ENCODE data around the gene HSPB9. TPM values are rescaled to one million over a fixed set of nuclear protein-coding genes. Genes with fewer than 3 reads are reported as not detected.

HSPB9 gene
- total RNA-seq, 2 donors from 2014 or later, result 0.22 TPM; not detected in 1

DNA sequence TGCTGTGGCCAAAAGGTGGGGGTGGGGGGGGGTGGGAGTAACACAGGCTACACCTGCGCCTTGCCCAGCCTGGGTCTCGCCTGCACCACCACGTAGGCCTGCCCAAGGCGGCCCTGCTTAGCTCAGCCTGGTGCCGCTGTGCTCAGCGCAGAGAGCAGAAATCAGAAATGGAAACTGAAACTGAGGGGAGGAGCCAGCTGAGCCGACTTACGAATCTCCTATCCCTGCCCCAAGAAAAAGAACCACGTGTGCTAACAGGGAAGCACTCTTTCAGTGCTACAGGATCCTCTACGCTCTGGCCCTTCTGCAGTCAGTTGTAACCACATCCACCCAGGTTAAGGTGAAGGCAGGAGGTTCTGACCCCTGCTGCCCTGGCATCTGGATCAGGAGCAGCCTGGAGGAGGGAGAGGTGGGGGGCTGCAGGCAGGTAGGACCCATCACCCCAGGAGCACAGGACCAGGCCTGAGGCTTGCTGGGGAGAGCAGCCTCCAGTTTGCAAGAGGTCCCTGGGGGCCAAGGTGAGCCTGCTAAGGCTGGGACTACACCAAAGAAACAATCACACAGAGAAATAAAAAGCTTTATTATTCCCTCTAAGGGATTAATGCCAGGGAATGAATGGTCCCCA is 9.9 kb upstream of the HSPB9 start, which contains the start of gene DHX58:
DHX58 (minus strand) TSS at position 163 of the 625 bp plus-strand sequence. CDS start 822 bp downstream, outside the sequence.
- Histone ChIP-seq H3K27me3 (ENCODE audit: control insufficient read depth, insufficient read depth, low read length, poor library complexity, severe bottlenecking) (no peaks in the 10 kb centered on the region), H3K27ac (ENCODE audit: low read depth, low read length) (no peak within 1 kb of the TSS), H3K9ac (ENCODE audit: extremely low read depth, low read length, poor library complexity, severe bottlenecking) (no peak within 1 kb of the TSS), H3K4me3 (ENCODE audit: low read length) (no peak within 1 kb of the TSS), H3K36me3 (ENCODE audit: control insufficient read depth, insufficient read depth, low read length) (peaks cover 21% of the 10 kb centered on the region), H3K4me1 (ENCODE audit: control insufficient read depth, insufficient read depth, low read length) (no peaks in the 10 kb centered on the region), H3K9me3 (ENCODE audit: control insufficient read depth, low read length) (no peaks in the 10 kb centered on the region)
- H3K4me3 Mint-ChIP-seq, result no peak within 1 kb of the TSS
- DNase-seq, result no peak
- H3K27ac Mint-ChIP-seq, result no peak within 1 kb of the TSS
- 84 to 86% methylated on average over 7 to 10 of the region's 10 CpGs for WGBS, 2 experiments (ENCODE audit: insufficient coverage in 1 of 2, insufficient read length in 1 of 2)
- no peaks in the 10 kb centered on the region for H3K4me1 Mint-ChIP-seq
- no peaks in the 10 kb centered on the region for H3K9me3 Mint-ChIP-seq
- TF ChIP-seq, protein P1, sequence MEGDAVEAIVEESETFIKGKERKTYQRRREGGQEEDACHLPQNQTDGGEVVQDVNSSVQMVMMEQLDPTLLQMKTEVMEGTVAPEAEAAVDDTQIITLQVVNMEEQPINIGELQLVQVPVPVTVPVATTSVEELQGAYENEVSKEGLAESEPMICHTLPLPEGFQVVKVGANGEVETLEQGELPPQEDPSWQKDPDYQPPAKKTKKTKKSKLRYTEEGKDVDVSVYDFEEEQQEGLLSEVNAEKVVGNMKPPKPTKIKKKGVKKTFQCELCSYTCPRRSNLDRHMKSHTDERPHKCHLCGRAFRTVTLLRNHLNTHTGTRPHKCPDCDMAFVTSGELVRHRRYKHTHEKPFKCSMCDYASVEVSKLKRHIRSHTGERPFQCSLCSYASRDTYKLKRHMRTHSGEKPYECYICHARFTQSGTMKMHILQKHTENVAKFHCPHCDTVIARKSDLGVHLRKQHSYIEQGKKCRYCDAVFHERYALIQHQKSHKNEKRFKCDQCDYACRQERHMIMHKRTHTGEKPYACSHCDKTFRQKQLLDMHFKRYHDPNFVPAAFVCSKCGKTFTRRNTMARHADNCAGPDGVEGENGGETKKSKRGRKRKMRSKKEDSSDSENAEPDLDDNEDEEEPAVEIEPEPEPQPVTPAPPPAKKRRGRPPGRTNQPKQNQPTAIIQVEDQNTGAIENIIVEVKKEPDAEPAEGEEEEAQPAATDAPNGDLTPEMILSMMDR (conservative IDR thresholded peaks at IDR 0.05), result no peak
- no peaks in the 10 kb centered on the region for H3K27me3 Mint-ChIP-seq (ENCODE audit: insufficient read depth)
- H3K36me3 Mint-ChIP-seq (ENCODE audit: low read depth), result peaks cover 26% of the 10 kb centered on the region

DNA sequence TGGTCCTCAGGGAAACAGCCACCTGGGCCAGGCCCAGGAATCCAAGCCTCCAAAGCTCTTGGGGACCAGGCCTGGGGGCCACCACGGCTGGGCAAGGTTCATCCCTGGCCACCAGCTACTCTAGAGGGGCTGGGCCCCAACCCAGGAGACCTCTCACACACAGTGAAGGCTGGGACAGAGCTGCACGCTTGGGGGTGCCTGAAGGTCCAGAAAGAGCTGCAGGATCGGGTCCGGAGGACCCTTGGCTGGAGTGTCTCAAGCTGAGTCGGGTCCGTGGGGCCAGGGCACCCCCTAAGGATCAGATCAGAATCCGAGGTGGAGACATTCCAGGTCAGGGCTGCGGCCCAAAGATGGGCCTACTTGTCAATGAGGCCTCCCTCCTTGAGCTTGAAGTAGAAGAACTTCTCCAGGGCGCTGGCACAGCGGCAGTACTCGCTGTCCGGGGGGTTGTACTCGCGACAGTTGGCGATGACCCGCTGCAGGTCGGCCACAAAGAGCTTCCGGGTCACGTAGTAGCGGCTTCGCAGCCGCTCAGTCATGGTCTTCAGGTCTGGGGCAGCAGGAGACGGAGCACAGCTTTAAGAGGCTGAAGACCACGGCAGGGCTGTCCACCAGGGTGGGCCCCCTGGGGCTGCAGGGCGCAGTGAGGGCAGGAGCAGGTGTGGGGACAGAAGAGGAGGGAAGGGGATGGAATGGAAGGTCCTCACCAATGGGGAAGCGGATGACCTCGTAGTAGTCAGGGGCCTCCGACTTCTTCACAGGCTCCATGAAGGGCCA is 9.1 kb upstream of the HSPB9 start:
- Mint-ChIP-seq H3K4me3 (no peak overlapping the region), H3K4me1 (no peaks in the 10 kb centered on the region), H3K36me3 (ENCODE audit: low read depth) (peaks cover 26% of the 10 kb centered on the region), H3K9me3 (no peaks in the 10 kb centered on the region), H3K27ac (no peak overlapping the region), H3K27me3 (ENCODE audit: insufficient read depth) (no peaks in the 10 kb centered on the region)
- no peak overlapping the region for H3K4me3 ChIP-seq (ENCODE audit: low read length)
- H3K4me1 ChIP-seq (ENCODE audit: control insufficient read depth, insufficient read depth, low read length), result no peaks in the 10 kb centered on the region
- no peak for DNase-seq
- TF ChIP-seq, protein P1 (conservative IDR thresholded peaks at IDR 0.05), result no peak
- no peak overlapping the region for H3K9ac ChIP-seq (ENCODE audit: extremely low read depth, low read length, poor library complexity, severe bottlenecking)
- 93 to 96% methylated on average over 21 to 28 of the region's 28 CpGs for WGBS, 2 experiments (ENCODE audit: insufficient coverage in 1 of 2, insufficient read length in 1 of 2)
- no peaks in the 10 kb centered on the region for H3K9me3 ChIP-seq (ENCODE audit: control insufficient read depth, low read length)
- peaks cover 21% of the 10 kb centered on the region for H3K36me3 ChIP-seq (ENCODE audit: control insufficient read depth, insufficient read depth, low read length)
- H3K27ac ChIP-seq (ENCODE audit: low read depth, low read length), result no peak overlapping the region
- H3K27me3 ChIP-seq (ENCODE audit: control insufficient read depth, insufficient read depth, low read length, poor library complexity, severe bottlenecking), result no peaks in the 10 kb centered on the region

DNA sequence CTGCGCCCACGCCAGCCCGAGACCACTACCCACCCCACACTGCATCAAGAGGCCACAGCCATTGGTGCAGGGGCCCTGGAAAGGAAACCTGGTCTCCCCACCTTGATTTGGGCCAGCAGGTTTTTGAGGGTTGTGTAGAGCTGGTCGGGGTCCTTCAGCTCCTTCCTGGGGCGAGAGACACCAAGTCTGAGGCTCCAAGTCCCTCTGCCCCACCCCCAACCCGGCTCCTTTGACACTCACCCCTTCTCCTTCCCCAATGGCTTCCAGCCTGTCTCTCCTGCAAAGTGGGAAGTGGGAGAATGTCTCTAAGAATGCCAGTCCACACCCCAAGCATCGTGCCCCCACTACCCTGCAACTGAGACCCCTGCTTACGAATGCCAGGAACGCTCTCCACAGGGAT is 8.5 kb upstream of the HSPB9 start:
- Mint-ChIP-seq H3K4me1 (no peaks in the 10 kb centered on the region), H3K4me3 (no peak overlapping the region), H3K27ac (no peak overlapping the region), H3K27me3 (ENCODE audit: insufficient read depth) (no peaks in the 10 kb centered on the region), H3K36me3 (ENCODE audit: low read depth) (peaks cover 28% of the 10 kb centered on the region), H3K9me3 (no peaks in the 10 kb centered on the region)
- Histone ChIP-seq H3K27ac (ENCODE audit: low read depth, low read length) (no peak overlapping the region), H3K4me3 (ENCODE audit: low read length) (no peak overlapping the region), H3K4me1 (ENCODE audit: control insufficient read depth, insufficient read depth, low read length) (no peaks in the 10 kb centered on the region), H3K36me3 (ENCODE audit: control insufficient read depth, insufficient read depth, low read length) (peaks cover 21% of the 10 kb centered on the region), H3K9ac (ENCODE audit: extremely low read depth, low read length, poor library complexity, severe bottlenecking) (no peak overlapping the region), H3K27me3 (ENCODE audit: control insufficient read depth, insufficient read depth, low read length, poor library complexity, severe bottlenecking) (no peaks in the 10 kb centered on the region), H3K9me3 (ENCODE audit: control insufficient read depth, low read length) (no peaks in the 10 kb centered on the region)
- WGBS, 2 experiments (ENCODE audit: insufficient coverage in 1 of 2, insufficient read length in 1 of 2), result 93 to 100% methylated on average over 1 to 6 of the region's 9 CpGs
- TF ChIP-seq, protein P1 (conservative IDR thresholded peaks at IDR 0.05), result no peak
- no peak for DNase-seq
